ENCODE results near the gene CCDC88B. TPM values are rescaled to one million over a fixed set of nuclear protein-coding genes. Genes with fewer than 3 reads are reported as not detected.

The CCDC88B gene
- total and polyA plus RNA-seq, 9 of the 15 experiments (the other 6 are each of a cell fraction or from before 2014, with no cell fraction given), result 0.13 to 18.1 (median 7.9) TPM

GRCh38 chr11:64356498-64357411, 16.8 kb downstream of the CCDC88B start (continued):
- TF ChIP-seq DEAF1 (CRISPR knock-in tag; IDR thresholded peaks at IDR 0.05) (peak; percentile 79), HES1 (IDR thresholded peaks at IDR 0.05; ENCODE audit: low read depth) (no peak), NELFE (IDR thresholded peaks at IDR 0.05; ENCODE audit: insufficient read depth, insufficient read length) (no peak), THAP12 (CRISPR knock-in tag; IDR thresholded peaks at IDR 0.05) (no peak), ZMIZ1 (IDR thresholded peaks at IDR 0.05; ENCODE audit: low read depth in 2 of 2, low read length in 2 of 2) (no peak), PML (IDR thresholded peaks at IDR 0.05; ENCODE audit: low read length) (no peak), HMGN3 (IDR thresholded peaks at IDR 0.05; ENCODE audit: borderline replicate concordance, extremely low read depth, insufficient read length, low read depth, low read length) (no peak), MAX (CRISPR knock-in tag; IDR thresholded peaks at IDR 0.05) (no peak), ZNF217 (CRISPR knock-in tag; IDR thresholded peaks at IDR 0.05) (no peak), ELF4 (CRISPR knock-in tag; IDR thresholded peaks at IDR 0.05) (no peak), ZZZ3 (IDR thresholded peaks at IDR 0.05) (no peak)
